GM13976 (cell line): Measurements from ENCODE around the gene ZNF398.

Experiments used
- DNase-seq: peaks from one replicate; pipeline ENCODE4 v3.0.0; 2012; ENCODE audit warnings: low spot score
- in situ Hi-C: fragments of 300-500 bp; cut with MboI; formaldehyde crosslinking; loops from one replicate; pipeline ENCODE4 v1.12.0; 2022; ENCODE audit warnings: low sequenced_read_pairs, mixed read lengths, inconsistent platforms; ENCODE audit not compliant: unreplicated experiment
- TF ChIP-seq, protein P1 (sequence below): IDR thresholded peaks from 2 replicates; pipeline ENCODE4 v1.5.1; 2012; ENCODE audit warnings: borderline replicate concordance, mild to moderate bottlenecking; ENCODE audit not compliant: insufficient read depth; ENCODE audit errors: extremely low read depth, missing control alignments, control extremely low read depth

The ZNF398 gene, protein sequence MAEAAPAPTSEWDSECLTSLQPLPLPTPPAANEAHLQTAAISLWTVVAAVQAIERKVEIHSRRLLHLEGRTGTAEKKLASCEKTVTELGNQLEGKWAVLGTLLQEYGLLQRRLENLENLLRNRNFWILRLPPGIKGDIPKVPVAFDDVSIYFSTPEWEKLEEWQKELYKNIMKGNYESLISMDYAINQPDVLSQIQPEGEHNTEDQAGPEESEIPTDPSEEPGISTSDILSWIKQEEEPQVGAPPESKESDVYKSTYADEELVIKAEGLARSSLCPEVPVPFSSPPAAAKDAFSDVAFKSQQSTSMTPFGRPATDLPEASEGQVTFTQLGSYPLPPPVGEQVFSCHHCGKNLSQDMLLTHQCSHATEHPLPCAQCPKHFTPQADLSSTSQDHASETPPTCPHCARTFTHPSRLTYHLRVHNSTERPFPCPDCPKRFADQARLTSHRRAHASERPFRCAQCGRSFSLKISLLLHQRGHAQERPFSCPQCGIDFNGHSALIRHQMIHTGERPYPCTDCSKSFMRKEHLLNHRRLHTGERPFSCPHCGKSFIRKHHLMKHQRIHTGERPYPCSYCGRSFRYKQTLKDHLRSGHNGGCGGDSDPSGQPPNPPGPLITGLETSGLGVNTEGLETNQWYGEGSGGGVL

DNA sequence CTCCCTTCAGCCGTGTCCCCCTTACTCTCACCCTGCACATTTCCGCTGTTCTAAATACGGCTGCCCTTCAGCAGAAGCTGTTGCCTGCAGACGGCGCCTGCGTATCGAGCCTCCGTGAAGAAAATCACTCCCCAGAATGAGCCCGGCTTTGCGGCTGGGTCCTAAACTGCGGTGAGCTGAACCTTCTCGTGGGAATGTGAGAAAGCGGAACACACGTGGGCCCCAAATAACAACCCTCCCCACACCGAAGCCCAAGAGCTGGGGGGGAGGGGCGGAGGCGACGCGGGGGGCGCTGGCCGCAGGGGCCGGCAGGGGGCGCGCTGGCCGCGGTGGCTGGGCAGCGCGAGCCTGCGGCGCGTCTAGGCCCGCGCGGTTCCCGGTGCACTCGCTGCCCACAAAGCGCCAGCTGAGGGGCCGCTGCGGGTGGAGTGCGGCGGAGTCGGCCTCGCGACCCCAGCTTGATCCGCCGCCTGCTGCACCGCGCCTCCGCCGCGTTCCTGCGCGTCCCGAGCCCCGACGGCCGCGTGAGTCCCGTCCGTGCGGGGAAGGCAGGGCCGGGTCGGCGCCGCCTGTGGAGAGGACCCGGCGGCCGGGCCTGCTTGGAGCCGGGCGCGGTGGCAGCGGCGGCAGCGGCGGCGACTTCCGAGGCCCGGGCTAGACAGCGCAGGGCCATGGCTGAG, at the start of gene ZNF398:
Gene ZNF398 (plus strand): TSS at position 382 of the 680 bp plus-strand sequence. CDS start 290 bp downstream, at position 672.
- DNase-seq = peak; percentile 93
- in situ Hi-C loops = no loop called here

DNA sequence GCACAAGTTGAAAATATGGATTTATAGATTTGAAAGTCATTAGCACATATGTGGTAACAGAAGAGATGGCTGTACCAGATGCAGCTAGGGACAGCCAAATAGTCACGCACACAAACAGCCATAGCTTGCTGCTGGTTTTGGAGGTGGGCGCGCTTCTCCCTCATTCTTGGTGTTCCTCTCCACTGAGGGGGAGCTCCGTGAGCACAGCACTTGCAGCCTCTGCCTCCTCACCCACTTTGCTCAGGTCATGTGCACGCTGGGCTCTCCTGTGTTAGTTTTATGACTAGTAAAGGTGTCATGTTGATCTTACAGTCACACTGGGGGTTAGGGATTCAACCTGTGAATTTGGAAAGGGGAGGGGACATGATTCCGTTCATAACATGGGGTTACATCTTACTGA, 48.2 kb upstream of the ZNF398 start:
- TF ChIP-seq, protein P1, sequence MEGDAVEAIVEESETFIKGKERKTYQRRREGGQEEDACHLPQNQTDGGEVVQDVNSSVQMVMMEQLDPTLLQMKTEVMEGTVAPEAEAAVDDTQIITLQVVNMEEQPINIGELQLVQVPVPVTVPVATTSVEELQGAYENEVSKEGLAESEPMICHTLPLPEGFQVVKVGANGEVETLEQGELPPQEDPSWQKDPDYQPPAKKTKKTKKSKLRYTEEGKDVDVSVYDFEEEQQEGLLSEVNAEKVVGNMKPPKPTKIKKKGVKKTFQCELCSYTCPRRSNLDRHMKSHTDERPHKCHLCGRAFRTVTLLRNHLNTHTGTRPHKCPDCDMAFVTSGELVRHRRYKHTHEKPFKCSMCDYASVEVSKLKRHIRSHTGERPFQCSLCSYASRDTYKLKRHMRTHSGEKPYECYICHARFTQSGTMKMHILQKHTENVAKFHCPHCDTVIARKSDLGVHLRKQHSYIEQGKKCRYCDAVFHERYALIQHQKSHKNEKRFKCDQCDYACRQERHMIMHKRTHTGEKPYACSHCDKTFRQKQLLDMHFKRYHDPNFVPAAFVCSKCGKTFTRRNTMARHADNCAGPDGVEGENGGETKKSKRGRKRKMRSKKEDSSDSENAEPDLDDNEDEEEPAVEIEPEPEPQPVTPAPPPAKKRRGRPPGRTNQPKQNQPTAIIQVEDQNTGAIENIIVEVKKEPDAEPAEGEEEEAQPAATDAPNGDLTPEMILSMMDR = no peak
- in situ Hi-C loops = no loop called here
- no peak for DNase-seq

More for the DNA sequence above, at the start of gene ZNF398:
- TF ChIP-seq, protein P1 = peak; percentile 69

DNA sequence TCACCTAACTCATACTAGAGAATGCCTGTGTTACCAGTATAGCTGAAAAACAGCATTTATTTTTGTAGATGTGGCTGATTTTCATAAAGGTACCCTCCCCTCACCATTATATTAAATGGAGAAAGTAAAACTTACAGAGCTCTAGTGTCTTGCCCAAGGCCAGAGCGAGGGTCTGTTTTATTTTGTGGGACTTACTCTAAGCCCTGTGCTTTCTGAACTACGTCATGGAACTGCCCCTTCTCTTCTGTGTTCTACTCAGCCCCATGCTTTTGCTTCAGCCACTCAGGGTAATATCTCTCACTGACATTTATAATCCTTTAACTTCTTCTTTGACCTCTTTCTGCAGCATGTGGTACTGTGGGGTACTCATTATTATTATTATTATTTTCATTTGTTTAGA, 46.4 kb upstream of the ZNF398 start:
- in situ Hi-C loops = no loop called here
- TF ChIP-seq, protein P1 = no peak
- DNase-seq = no peak

DNA sequence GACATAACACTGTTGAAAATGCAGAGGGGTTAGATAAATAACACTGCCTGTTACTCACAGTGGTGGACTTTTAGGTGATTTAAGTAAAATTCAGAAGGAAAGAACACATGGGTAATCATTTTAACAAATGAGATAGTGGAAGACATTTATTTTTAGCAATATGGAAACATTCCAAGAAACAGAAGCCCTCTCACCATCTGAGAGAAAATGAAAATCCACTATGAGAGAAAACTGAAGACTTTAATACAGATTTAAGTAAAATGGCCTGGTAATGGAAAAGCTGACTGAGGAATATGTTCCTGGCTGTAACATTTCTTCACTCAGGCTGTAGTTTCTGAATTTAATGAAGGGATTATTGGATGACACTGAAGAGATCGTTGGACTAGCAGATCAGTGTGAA, 44.6 kb upstream of the ZNF398 start:
- no peak for DNase-seq
- TF ChIP-seq, protein P1 = no peak
- in situ Hi-C loops = no loop called here

DNA sequence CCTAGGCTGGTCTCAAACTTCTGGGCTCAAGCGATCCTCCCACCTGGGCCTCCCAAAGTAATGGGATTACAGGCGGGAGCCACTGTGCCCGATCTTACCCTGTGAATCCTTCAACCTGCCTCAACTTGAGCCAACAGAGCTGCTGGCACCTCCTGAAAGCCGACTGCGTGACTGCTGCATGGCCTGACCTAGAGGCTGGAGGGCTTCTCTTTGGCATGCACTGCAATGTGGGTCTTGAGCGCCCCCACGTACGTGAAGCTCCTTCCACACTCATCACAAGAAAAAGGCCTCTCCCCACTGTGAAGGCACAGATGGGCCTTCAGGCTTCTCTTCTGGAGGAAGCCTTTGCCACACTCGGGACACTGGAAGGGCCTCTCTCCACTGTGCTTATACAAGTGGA, 43.8 kb upstream of the ZNF398 start:
- in situ Hi-C loops = no loop called here
- DNase-seq = no peak
- TF ChIP-seq, protein P1 = no peak

DNA sequence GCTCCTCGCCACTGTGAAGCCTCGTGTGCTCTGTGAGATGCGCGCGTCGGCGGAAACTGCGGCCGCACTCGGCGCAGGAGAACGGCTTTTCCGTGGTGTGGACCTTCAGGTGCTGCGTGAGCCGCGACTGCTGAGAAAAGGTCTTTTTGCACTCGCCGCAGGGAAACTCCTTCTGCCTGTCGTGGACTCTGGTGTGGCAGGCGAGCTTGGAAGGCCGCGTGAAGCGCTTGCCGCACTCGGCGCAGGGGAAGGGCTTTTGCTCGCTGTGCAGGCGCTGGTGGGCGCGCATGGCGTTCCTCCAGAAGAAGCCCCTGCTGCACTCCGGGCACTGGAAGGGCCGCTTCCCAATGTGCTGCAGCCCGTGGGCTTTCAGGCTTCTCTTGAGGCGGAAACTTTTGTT, 43.0 kb upstream of the ZNF398 start:
- in situ Hi-C loops = no loop called here
- no peak for DNase-seq
- TF ChIP-seq, protein P1 = no peak
